Posterior cingulate gyrus (tissue), 11 donors: ENCODE results near the gene TSPAN31.
"Not testable (repeated sequence)": the region's sequence is repeated elsewhere in the genome, so short reads cannot be mapped to it uniquely, and the experiment has no call there.

Experiments used
- DNase-seq, 10 donors: peaks; one replicate each; pipeline versions ENCODE4 v3.0.0 to v3.0.0-alpha.2; 2020 to 2021; ENCODE audit warnings: mixed read lengths in 3 of 10
- intact Hi-C: fragments of 100-400 bp; cut with DNase I; formaldehyde crosslinking; loops from one replicate; pipeline ENCODE4 v1.15.1; 2023

Gene TSPAN31

DNA sequence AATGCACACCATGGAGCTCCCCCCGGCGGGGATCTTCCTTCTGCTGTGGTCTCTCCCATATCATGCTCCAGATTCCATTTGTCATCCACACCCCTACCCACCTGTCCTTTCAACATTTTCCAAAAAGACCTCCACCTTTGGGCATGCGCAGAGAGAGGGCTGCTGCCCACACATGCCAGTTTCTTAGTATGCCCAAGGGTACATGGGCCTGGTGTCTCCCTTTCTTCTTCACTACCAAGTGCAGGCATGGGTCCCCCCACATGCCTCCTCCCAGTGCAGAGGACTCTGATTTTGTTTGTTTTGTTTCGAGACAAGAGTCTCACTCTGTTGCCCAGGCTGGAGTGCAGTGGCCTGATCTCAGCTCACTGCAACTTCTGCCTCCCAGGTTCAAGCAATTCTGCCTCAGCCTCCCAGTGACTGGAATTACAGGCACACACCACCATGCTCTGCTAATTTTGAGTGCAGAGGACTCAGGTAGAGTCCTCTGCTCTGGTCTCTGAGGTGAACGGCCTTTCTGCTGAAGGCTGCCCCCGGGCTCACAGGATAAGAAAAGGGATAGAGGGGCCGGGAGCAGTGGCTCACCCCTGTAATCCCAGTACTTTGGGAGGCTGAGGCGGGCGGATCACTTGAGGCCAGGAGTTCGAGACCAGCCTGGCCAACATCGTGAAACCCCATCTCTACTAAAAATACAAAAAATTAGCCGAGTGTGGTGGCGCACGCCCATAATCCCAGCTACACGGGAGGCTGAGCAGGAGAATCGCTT lies 22.8 kb upstream of the TSPAN31 start:
- intact Hi-C loops, result not testable (repeated sequence)
- peak in 2 of 10 donors; percentile 54 to 62 for DNase-seq

DNA sequence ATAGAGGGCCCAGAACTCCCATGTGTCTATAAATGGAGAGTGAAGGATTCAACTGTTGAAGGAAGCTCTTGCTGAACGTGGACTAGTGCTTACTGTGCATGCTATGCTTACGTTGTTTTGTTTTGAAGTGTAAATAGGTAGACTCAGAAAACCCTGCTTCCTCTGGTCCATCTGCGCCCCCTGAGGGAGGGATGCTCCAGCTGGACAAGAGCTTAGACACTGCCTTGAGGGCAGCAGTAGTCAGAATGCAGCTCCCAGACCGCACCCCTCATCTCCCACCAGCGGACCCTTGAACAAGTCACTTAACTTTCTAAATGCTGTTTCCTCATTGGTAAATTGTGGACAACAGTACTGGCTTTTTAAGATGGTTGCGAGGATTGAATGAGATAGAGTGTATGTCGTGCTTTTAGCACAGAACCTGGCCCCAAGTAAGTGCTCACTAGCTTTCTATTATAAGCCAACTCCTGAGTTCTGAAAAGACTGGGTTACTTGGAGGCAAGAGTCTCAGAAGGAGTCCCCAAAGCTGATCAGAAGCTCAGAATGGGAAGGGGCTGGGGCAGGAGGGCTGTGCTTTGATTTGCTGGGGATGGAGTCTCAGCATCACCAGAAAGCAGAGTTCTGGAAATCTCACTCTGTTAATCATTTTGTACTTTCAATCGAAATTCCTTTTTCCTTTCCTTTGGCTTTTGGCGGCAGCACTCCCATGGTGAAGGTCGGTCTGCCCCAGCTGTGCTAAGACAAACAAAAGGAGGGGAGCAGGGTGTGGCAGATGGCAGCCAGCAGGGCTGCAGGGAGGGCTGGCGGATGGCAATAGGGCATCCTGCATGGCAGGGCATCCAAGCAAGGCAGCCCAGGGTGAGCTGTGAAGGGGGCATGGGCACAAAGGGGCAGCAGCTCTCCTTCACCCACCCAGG lies 21.9 kb upstream of the TSPAN31 start:
- DNase-seq, result peak in 1 of 10 donors; percentile 66

DNA sequence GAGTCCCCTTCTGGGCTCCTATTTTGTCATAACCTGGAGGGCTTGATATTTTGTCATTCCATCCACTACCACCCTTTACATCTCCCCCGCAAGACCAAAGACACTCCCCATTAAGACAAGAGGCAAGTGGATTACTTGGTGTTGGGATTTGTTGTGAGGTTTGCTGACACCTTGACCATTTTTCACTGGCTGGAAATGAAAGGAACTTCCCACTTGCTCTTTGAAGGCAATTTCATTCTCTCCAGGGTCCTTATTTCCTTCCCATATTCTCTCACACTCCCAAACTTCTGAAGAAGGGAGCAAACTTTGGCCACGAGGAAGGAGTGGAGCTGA lies 21.2 kb upstream of the TSPAN31 start:
- intact Hi-C loops, result no loop called here
- DNase-seq, result no peak

More for the DNA sequence above, 21.9 kb upstream of the TSPAN31 start:
- intact Hi-C loops, result no loop called here

DNA sequence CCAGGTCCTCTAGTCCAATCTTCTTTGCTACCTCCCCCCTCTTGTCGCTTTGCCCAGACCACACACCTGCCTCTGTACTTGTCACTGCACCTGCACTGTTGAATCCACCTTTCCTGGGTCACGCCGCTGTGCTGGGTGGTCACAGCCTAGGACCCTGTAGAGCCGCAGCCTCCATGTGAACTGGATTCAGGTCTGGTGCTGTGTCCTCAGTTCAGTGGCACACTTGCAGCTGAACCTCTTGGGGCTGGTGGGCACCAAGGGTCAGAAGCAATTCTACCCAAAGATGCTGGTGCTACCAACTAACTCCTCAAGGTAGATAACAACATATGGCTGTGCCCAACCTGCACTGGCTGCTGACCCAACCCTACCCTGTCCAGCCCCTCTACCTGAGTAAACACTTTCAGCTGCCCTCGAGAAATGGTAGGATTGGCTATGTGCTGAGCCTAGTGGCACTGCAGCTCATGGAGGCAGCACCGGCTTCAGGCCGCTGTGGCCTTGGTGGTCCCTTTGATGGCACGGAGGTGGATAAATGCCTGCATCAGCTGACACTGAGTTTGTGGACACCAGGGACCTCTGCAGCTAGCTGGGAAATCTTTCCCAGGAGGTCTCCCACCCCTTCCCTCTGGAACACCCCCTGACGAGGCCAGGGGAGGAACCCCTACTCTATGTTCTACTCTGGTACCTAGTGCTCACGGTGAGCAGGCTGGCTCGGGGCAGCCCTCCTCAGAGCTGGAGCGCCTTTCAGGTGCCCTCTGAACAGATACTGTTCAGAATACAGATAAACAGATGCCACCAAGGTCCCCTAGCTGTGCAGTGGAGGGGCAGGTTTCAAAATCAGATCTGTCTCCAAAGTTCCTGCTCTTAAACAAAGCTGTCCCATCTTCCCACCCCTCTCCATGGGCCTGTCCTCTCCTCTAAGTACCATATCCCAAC lies 20.6 kb upstream of the TSPAN31 start:
- intact Hi-C loops, result no loop called here
- peak in 2 of 10 donors; percentile 62 to 70 for DNase-seq

DNA sequence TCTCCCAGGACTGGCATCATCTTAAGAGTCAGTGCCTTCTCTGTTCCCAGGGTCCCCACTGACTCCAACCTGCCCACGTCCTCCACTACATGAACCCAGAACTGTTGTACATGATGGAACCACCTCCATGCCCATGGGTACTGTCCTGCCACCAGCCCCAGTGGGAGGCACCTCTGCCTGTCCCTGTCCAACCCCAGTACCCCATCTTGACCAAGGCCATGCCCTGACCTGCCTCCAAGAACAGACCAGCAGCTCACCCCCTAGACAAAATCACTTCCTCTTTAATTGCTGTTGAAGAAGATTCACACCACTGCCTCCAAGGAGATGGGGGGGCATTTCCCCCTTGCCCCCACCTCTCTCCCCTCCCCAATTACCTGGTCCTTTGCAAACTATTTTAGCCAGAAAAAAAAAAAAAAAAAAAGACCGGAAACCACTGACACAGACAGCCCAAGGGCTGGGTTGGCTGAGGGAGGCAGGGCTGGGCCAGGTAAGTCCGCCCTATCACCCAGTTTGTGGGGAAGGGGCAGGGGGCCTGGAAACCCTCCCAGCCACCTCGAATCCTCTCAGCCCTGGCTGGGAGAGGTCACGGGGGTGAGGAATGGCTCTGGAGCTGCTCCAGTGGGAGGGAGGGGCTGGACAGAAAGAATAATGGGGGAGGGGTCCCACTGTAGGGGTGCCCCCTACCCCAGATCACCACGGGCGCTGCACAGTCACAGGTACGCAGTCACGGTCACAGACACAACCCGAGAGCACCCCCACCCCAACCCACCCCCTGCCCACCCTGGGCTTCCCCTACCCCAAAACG lies 19.7 kb upstream of the TSPAN31 start:
- intact Hi-C loops, result no loop called here

DNA sequence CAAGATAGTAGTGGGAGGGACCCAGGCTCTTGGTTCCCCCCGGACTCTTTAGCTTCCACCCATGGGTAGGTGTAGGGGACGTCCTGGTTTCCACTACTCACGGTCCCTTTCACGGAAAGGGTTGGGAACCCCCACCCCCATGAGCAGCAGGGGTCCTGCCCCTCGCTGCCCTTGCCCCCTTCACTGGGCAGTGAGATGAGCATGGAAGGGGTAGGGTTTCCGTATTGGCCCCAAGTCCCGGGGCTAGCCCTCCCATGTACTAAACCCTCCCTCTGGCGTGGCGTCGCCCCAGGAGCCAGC lies 19.0 kb upstream of the TSPAN31 start:
- intact Hi-C loops, result no loop called here

More for the DNA sequence above, 19.7 kb upstream of the TSPAN31 start:
- peak in 1 of 10 donors; percentile 44 for DNase-seq

DNA sequence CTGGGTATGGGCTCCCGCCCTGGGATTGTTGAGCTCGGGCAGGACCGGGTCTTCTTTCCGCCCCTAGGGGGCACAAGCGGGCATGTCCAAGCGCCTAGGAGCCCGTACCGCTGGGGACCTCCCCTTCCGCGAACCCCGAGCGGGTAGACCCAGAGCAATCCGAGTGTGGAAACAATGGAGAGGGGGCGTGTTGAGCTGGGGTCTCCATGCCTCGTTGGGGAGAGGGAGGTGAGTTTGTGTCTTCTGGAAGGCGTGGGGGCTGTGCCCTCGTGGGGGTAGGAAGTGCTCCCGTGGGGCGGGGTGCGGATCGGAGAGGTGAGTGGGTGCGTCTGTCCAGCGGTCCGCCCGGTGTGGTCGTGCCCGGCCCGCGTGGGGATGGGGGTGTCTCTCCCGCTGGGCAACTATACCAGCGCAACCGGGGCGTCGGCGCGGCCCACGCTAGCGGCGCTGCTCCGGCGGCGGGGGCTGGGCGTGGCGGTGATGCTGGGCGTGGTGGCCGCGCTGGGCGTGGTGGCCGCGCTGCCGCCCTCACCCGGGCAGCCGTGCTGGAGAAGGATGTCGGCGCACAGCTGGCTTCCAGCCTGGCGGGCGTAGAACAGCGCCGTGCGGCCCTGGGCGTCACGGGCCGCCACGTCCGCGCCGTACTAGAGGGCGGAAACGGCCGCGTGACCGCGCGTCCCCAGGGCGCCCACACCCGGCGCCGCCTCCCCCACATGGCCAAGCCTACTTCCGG lies 18.5 kb upstream of the TSPAN31 start:
- peak in 8 of 10 donors; percentile 50 to 95 (median 69) for DNase-seq
- intact Hi-C loops, result no loop called here

More for the DNA sequence above, 19.0 kb upstream of the TSPAN31 start:
- no peak for DNase-seq

DNA sequence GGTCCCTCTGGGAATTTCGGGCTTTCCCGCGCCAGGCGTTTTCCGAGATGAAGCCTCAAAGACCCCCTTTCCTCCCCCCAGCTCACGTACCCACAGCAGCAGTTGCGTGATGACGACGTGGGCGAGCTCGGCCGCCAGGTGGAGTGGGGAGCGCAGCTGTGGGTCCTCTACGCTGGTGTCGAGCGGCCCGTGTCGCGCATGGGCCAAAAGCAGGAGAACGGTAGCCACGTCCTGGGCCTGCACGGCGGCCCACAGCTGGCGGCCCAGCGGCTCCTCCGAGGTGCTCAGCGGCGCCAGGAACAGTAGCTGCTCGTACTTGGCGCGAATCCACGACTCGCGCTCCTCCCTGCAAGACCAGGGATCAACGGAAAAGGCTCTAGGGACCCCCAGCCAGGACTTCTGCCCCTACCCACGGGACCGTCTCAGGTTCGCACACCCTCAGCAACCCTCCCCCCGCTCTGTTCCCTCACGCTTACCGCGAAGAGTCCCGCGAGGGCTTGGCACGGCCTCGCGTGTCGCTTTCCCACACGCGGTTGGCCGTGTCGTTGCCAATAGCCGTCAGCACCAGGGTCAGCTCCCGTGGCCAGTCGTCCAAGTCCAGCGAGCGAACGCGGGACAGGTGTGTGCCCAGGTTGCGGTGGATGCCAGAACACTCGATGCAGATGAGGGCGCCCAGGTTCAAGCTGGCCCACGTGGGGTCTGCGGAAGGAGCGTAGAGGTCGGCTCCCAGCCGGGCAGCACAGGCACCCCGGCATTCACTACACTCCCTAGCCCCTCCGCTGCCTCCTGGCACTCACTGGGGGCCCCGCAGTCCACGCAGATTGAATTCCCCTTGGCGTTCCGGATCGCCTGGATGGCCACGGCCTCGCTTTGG lies 17.7 kb upstream of the TSPAN31 start:
- DNase-seq, result peak in 3 of 10 donors; percentile 31 to 89 (median 85)
- intact Hi-C loops, result no loop called here

DNA sequence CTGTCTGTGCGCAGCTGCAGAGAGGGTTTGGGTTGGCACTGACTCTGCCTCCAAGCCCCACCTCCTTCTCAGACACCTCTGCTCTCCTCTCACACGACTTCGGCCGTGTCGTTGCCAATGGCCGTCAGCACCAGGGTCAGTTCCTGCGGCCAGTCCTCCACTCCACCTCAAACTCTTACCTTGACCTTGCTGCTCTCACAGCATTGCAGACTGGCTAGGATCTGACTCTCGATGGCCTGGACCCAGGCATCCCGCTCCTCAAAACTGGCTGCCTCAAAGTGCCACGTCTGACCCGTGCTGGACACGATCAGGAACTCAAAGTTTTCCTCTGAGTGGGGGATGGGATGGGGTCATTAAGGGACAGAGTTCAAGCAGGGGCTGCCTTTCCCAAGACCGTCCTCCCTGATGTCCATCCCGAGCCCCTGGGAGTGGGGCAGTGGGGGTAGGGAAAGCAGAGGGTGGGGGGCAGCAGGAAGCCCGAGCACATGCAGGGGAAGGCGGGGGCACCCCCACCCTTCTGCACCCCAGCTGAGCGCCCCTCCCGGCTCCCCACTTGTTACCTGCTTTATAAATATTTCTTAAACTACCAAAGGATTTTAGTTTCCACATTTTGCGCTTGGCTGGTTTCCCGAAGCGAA lies 17.0 kb upstream of the TSPAN31 start:
- peak in 3 of 10 donors; percentile 8 to 88 (median 69) for DNase-seq

DNA sequence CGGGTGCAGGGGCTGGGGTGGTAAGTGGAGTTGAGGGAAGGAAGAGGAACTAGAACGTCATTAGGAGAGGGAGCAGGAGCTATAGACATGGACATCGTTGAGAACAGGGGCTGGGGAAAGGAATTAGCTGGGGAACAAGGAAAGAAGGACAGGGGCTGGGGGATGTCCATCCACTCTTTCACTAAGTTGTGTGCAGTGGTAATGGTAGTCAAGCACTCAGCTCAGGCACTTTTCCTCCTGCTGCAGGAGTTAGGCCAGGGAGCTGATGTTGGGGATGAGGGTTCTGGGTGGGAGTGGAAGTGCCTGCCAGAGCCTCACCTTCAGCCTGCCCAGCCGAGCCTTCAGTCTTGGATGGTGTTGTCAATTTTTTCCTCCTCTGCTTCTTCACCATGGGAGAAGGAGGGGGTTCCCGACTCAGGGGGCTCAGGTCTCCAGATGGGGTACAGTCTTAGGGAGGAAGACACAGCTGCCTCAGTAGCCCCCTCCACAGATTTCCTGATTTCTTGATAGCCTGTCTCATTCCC lies 15.5 kb upstream of the TSPAN31 start:
- intact Hi-C loops, result no loop called here
- peak in 1 of 10 donors; percentile 50 for DNase-seq

More for the DNA sequence above, 17.0 kb upstream of the TSPAN31 start:
- intact Hi-C loops, result no loop called here

DNA sequence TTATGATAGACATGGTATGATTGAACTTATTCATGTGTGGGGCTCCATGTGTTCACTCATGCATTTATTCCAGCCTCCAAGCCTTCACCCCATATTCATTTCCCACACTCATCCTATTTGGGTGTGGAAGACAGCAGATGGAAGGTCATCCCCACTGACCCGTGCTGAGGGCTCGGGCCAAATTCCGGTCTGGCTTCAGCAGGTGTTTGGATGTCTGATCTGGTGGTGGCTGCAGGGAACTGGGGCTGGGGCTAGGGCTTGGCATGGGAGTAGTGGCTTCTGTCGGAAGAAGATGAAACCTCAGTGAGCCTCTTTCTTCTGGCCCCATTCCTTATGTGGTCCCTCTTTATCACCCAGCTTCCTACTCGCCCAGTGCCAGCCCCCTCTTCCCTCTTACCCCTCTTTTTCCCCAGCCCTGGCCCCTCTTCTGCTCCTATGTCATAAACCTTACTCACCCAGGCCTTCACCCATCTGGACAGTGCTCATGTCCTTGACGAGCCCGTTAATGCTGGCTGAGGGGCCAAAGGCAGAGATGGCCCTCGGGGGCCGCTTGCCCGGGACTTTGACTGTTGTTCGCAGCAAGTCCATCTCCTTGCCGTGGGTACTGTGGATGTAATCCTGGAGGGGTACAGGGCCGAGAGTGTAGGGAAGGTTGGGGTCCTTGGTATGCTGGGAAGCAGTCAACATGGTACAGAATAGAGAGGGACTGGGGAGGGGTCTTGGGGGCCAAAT lies 14.3 kb upstream of the TSPAN31 start:
- intact Hi-C loops, result no loop called here

DNA sequence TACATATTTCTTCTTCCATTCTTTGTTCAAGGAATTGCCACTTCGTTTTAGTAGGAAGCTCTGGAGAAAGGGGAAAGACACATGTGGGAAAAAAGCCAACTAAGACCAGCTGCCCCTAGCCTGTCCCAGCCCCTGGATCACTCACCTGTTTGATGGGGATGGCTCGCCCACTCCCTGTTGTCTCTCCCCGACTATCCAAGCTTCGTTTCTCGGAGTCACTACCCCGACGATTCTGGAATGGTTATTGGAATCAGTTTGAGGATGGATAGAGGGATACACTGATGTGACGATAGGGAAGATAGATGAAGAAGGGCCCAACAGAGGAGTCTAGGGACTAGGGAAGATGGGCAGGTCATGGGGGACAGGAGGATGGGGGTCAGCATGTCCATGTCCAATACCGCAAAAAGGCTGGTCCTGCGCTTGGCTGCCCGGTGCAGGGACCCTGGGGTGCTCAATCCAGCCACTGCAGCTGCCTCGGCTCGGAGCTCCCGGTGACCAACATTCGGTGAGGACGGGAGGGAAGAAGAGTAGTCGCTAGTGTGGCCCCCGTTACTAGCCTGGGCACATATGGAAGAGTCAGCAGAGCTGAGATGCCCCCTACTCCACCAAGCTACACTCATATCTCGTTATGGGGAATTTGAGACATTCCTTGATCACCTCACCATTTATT lies 13.3 kb upstream of the TSPAN31 start:
- peak in 1 of 10 donors; percentile 47 for DNase-seq
- intact Hi-C loops, result no loop called here

More for the DNA sequence above, 14.3 kb upstream of the TSPAN31 start:
- DNase-seq, result peak in 1 of 10 donors; percentile 51

DNA sequence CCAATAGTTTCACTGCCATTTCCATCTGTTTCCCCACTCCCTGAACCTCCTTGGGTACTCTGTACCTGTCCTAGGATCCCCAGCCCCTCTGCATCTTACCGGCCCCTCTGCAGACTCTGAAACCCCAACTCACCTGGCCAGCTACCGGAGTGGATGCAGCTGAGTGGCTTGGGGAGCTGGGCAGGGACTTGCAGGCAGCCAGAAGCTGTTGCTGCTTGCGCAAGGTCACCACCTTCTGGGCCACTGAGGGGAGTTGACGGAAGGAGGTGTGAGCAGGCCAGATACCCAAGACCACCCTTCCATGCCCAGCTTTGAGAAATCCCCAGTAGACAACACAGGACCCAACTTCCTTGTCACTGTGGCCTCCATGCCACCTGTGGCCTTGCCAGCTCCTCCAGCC lies 12.6 kb upstream of the TSPAN31 start:
- peak in 1 of 10 donors; percentile 26 for DNase-seq
- intact Hi-C loops, result no loop called here

DNA sequence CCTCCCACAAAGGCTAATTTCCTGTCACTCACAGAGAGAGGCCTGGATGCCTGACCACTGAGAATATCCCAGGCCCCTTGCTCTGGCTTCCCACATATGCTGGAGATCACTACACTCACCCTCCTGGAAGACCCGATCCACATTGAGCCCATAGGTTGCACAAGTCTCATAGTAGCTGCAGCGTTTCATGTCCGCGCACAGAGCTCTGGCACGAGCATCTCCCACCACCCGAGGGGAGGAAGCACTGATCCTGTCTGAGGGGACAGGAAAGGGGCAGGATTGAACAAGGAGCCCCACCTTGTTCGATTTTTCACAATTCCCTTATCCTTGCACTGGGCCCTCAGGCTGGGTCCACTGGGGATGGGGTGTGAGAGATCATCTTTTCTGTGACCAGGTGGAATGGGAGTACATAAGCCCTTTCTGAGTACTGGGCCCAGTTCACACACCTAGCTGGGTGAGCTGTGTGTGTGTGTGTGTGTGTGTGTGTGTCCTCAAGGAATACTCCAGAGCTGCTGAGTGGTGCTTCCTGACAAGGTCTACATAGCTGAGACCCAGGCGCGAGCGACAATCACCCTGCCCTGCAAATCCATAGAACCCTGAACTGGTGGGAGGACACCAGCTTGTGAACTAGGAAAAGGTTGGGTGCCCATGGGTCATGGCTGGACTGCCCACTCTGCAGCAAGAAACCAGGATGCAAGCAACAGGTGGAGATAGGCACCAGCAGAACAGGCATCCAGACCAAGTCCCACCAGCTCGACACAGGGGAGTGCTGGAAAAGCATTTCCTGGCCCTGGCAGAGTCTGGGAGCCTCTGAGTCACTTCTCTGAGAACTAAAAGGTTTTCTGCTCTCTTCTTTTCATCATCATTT lies 11.9 kb upstream of the TSPAN31 start:
- intact Hi-C loops, result no loop called here
- DNase-seq, result peak in 2 of 10 donors; percentile 2 to 70

DNA sequence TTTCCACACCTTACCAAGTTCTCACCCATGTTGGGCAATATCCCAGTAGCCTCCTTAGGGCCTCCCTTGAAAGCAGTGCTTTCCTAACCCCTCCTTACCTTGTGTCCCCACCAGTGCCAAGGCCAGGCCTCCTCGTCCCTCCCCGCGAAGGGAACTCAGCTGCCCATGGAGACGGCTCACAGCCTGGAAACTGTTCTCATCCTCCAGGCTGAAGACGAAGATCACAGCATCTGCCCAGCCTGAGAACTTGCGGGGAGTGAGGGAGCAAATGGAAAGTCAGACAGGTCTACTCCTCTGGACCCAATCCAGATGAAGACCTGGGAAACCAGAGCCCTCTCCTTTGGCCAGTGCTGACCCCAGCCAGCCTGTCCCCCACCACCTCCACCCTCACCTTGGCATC lies 10.9 kb upstream of the TSPAN31 start:
- peak in 1 of 10 donors; percentile 56 for DNase-seq
- intact Hi-C loops, result no loop called here
